ENCODE data around the gene PMEPA1.

The PMEPA1 gene

GRCh38 chr20:57620999-57621398 is 88.8 kb downstream of the PMEPA1 start:
- DNase-seq, result no peak

GRCh38 chr20:57620274-57620990 is 89.4 kb downstream of the PMEPA1 start, which contains the start of gene ZBP1:
Gene ZBP1 (minus strand): TSS chr20:57620426. CDS start chr20:57620295, 131 bp downstream.
- DNase-seq, result no peak

- DNase-seq, result no peak
Measured at GRCh38 chr20:57619051-57619831, 90.6 kb downstream of the PMEPA1 start.

GRCh38 chr20:57618764-57619050 is 91.1 kb downstream of the PMEPA1 start:
- no peak for DNase-seq

GRCh38 chr20:57618091-57618763 is 91.6 kb downstream of the PMEPA1 start:
- DNase-seq, result no peak

GRCh38 chr20:57617079-57617795 is 92.6 kb downstream of the PMEPA1 start:
- DNase-seq, result no peak

- no peak for DNase-seq
Measured at GRCh38 chr20:57616143-57616951, 93.5 kb downstream of the PMEPA1 start.

GRCh38 chr20:57615445-57615811 is 94.4 kb downstream of the PMEPA1 start:
- no peak for DNase-seq

GRCh38 chr20:57614490-57615444 is 95.0 kb downstream of the PMEPA1 start:
- no peak for DNase-seq

- no peak for DNase-seq
Measured at GRCh38 chr20:57613481-57613921, 96.3 kb downstream of the PMEPA1 start.

GRCh38 chr20:57612916-57613315 is 96.9 kb downstream of the PMEPA1 start:
- no peak for DNase-seq

GRCh38 chr20:57612436-57612835 is 97.4 kb downstream of the PMEPA1 start:
- DNase-seq, result no peak

GRCh38 chr20:57611586-57612311 is 98.1 kb downstream of the PMEPA1 start:
- DNase-seq, result no peak

GRCh38 chr20:57610261-57610952 is 99.4 kb downstream of the PMEPA1 start:
- DNase-seq, result no peak

- DNase-seq, result no peak
Measured at GRCh38 chr20:57609842-57610167, 100.0 kb downstream of the PMEPA1 start.

GRCh38 chr20:57609086-57609841 is 100.6 kb downstream of the PMEPA1 start:
- DNase-seq, result no peak

GRCh38 chr20:57608516-57608915 is 101.3 kb downstream of the PMEPA1 start:
- no peak for DNase-seq

- DNase-seq, result no peak
Measured at GRCh38 chr20:57605878-57606277, 103.9 kb downstream of the PMEPA1 start.

GRCh38 chr20:57605045-57605444 is 104.8 kb downstream of the PMEPA1 start:
- DNase-seq, result no peak
